MM.1S (cell line): ENCODE measurements around the gene OR8H3.

Source experiments
- CTCF ChIP-seq: fragments of 300-600 bp; sonication (generic); IDR thresholded peaks from 2 replicates; pipeline ENCODE4 v1.5.1; 2016; ENCODE audit warnings: antibody characterized with exemption, low read length, mixed read lengths
- EZH2 ChIP-seq: fragments of 300-600 bp; sonication (generic); optimal IDR thresholded peaks from 2 replicates; pipeline ENCODE3; 2017; ENCODE audit warnings: low read depth, mild to moderate bottlenecking, antibody characterized with exemption, low read length, mixed read lengths

GRCh38 chr11:56103210-56103737, 18.9 kb upstream of the OR8H3 start, which contains the start of gene OR8H2:
- TF ChIP-seq CTCF (no peak), EZH2 (no peak)
